H9 (cell line): ENCODE data around the gene NHLRC3. TPM values are rescaled to one million over a fixed set of nuclear protein-coding genes. Genes with fewer than 3 reads are reported as not detected.

Experiments used
- DNase-seq: peaks from one replicate; pipeline ENCODE4 v3.0.0-alpha.2; 2017
- H2AFZ ChIP-seq: one replicate; pipeline ENCODE4 v1.6.1; 2013; ENCODE audit warnings: mild to moderate bottlenecking, low read length, control low read depth, moderate library complexity
- H2AK5ac ChIP-seq: 2 replicates; pipeline ENCODE4 v1.6.1; 2013; ENCODE audit warnings: low read length, control low read depth, mixed read lengths; ENCODE audit not compliant: insufficient read length
- H2BK120ac ChIP-seq: one replicate; pipeline ENCODE4 v1.6.1; 2013; ENCODE audit warnings: low read depth, mild to moderate bottlenecking, low read length, control low read depth, inconsistent platforms; ENCODE audit not compliant: poor library complexity, severe bottlenecking
- H2BK12ac ChIP-seq: 2 replicates; pipeline ENCODE4 v1.6.1; 2013; ENCODE audit warnings: low read length, control low read depth, mixed read lengths, low read depth; ENCODE audit not compliant: insufficient read length
- H2BK15ac ChIP-seq: 2 replicates; pipeline ENCODE4 v1.6.1; 2013; ENCODE audit warnings: low read depth, low read length, control low read depth
- H2BK20ac ChIP-seq: one replicate; pipeline ENCODE4 v1.6.1; 2013; ENCODE audit warnings: low read depth, mild to moderate bottlenecking, low read length, control low read depth, inconsistent platforms; ENCODE audit not compliant: poor library complexity, severe bottlenecking
- H2BK5ac ChIP-seq: 2 replicates; pipeline ENCODE4 v1.6.1; 2013; ENCODE audit warnings: low read length, control low read depth, mixed read lengths; ENCODE audit not compliant: insufficient read length
- H3K14ac ChIP-seq: 2 replicates; pipeline ENCODE4 v1.6.1; 2013; ENCODE audit warnings: low read length, control low read depth; ENCODE audit not compliant: insufficient read depth
- H3K18ac ChIP-seq: 2 replicates; pipeline ENCODE4 v1.6.1; 2013; ENCODE audit warnings: low read depth, mild to moderate bottlenecking, mixed read lengths, low read length, control low read depth; ENCODE audit not compliant: insufficient read length
- H3K23ac ChIP-seq: 2 replicates; pipeline ENCODE4 v1.6.1; 2013; ENCODE audit warnings: low read length, control low read depth, mixed read lengths, low read depth; ENCODE audit not compliant: insufficient read length
- H3K23me2 ChIP-seq: 2 replicates; pipeline ENCODE4 v1.6.1; 2013; ENCODE audit warnings: low read depth, mild to moderate bottlenecking, mixed read lengths, low read length, control low read depth; ENCODE audit not compliant: insufficient read length, poor library complexity, severe bottlenecking
- H3K27ac ChIP-seq: 2 replicates; pipeline ENCODE4 v1.5.1; 2013; ENCODE audit warnings: low read length, control low read depth, mixed read lengths, low read depth; ENCODE audit not compliant: insufficient read length
- H3K27me3 ChIP-seq: 2 replicates; pipeline ENCODE4 v1.6.1; 2013; ENCODE audit warnings: low read length, control low read depth, inconsistent platforms; ENCODE audit not compliant: insufficient read depth
- H3K4ac ChIP-seq: 2 replicates; pipeline ENCODE4 v1.6.1; 2013; ENCODE audit warnings: low read depth, mild to moderate bottlenecking, control low read depth, inconsistent platforms, low read length, moderate library complexity
- H3K4me1 ChIP-seq: 2 replicates; pipeline ENCODE4 v1.6.1; 2013; ENCODE audit warnings: low read length, control low read depth, inconsistent platforms; ENCODE audit not compliant: insufficient read depth
- H3K4me2 ChIP-seq: 2 replicates; pipeline ENCODE4 v1.6.1; 2013; ENCODE audit warnings: low read length, control low read depth, mixed read lengths; ENCODE audit not compliant: insufficient read length, insufficient read depth
- H3K56ac ChIP-seq: 2 replicates; pipeline ENCODE4 v1.6.1; 2013; ENCODE audit warnings: low read depth, mild to moderate bottlenecking, mixed read lengths, low read length, control low read depth; ENCODE audit not compliant: insufficient read length
- H3K79me1 ChIP-seq: 2 replicates; pipeline ENCODE4 v1.6.1; 2013; ENCODE audit warnings: low read depth, mild to moderate bottlenecking, moderate library complexity, low read length, control low read depth, inconsistent platforms; ENCODE audit not compliant: insufficient read depth, poor library complexity, severe bottlenecking
- H3K79me2 ChIP-seq: 2 replicates; pipeline ENCODE4 v1.6.1; 2013; ENCODE audit warnings: low read length, control low read depth, inconsistent platforms; ENCODE audit not compliant: insufficient read depth
- H3K9ac ChIP-seq: 2 replicates; pipeline ENCODE4 v1.6.1; 2013; ENCODE audit warnings: low read length, control low read depth, mixed read lengths; ENCODE audit not compliant: insufficient read length; ENCODE audit errors: extremely low read depth
- H3K9me3 ChIP-seq: one replicate; pipeline ENCODE4 v1.6.1; 2013; ENCODE audit warnings: low read depth, low read length, inconsistent platforms; ENCODE audit not compliant: control insufficient read depth
- H3T11ph ChIP-seq: one replicate; pipeline ENCODE4 v1.6.1; 2013; ENCODE audit warnings: mild to moderate bottlenecking, low read length, control low read depth, inconsistent platforms
- H4K20me1 ChIP-seq: one replicate; pipeline ENCODE4 v1.6.1; 2013; ENCODE audit not compliant: control insufficient read depth, insufficient read length, insufficient read depth
- H4K5ac ChIP-seq: 2 replicates; pipeline ENCODE4 v1.6.1; 2013; ENCODE audit warnings: low read depth, mild to moderate bottlenecking, mixed read lengths, low read length, control low read depth; ENCODE audit not compliant: insufficient read length
- H4K8ac ChIP-seq: replicated peaks from 2 replicates; pipeline ENCODE4 v1.6.1; 2013; ENCODE audit warnings: low read length, control low read depth, mixed read lengths, low read depth; ENCODE audit not compliant: insufficient read length
- H4K91ac ChIP-seq: 2 replicates; pipeline ENCODE4 v1.6.1; 2013; ENCODE audit warnings: low read depth, mild to moderate bottlenecking, moderate library complexity, mixed read lengths, low read length, control low read depth; ENCODE audit not compliant: insufficient read length
- H3K27ac Mint-ChIP-seq, 3 experiments: 2 replicates in 2 of 3; 3 replicates in 1 of 3; pipeline ENCODE4 v1.8.0; 2020 to 2021; ENCODE audit warnings: mixed read lengths in 3 of 3, mild to moderate bottlenecking in 1 of 3, moderate library complexity in 1 of 3
- H3K27me3 Mint-ChIP-seq: 2 replicates; pipeline ENCODE4 v1.8.0; 2021; ENCODE audit warnings: low read depth, mild to moderate bottlenecking, moderate library complexity, mixed read lengths
- H3K36me3 Mint-ChIP-seq, 3 experiments: 2 replicates in 2 of 3; 3 replicates in 1 of 3; pipeline ENCODE4 v1.8.0; 2020 to 2021; ENCODE audit warnings: low read depth in 3 of 3, mixed read lengths in 3 of 3; ENCODE audit not compliant: insufficient read depth in 1 of 3
- H3K4me1 Mint-ChIP-seq, 2 experiments: 2 replicates each; pipeline ENCODE4 v1.8.0; 2020; ENCODE audit warnings: mixed read lengths in 2 of 2
- H3K4me3 Mint-ChIP-seq, 2 experiments: 2 replicates in 1 of 2; 3 replicates in 1 of 2; pipeline ENCODE4 v1.8.0; 2020 to 2021; ENCODE audit warnings: mild to moderate bottlenecking in 2 of 2, mixed read lengths in 2 of 2, moderate library complexity in 1 of 2
- H3K9me3 Mint-ChIP-seq, 2 experiments: 2 replicates in 1 of 2; 3 replicates in 1 of 2; pipeline ENCODE4 v1.8.0; 2020; ENCODE audit warnings: mild to moderate bottlenecking in 2 of 2, mixed read lengths in 2 of 2, moderate library complexity in 1 of 2
- WGBS: extraction: QIAGEN DNeasy Blood & Tissue Kit; methylation state at CpG from one replicate; pipeline ENCODE4 v1.1.7; 2013; ENCODE audit warnings: missing lambda C conversion rate, low lambda C conversion rate, mixed read lengths; ENCODE audit not compliant: insufficient read length; ENCODE audit errors: extremely low coverage; 5-methylcytosine and 5-hydroxymethylcytosine counted together
- total RNA-seq: library from RNA; stranded (reverse); gene quantifications from 2 replicates; pipeline ENCODE4 v1.2.1, GENCODE V29; 2021
- TF ChIP-seq, protein P1 (sequence below): fragments of 200-600 bp; sonication (generic); conservative IDR thresholded peaks from 3 replicates; pipeline ENCODE4 v1.8.0; 2021; ENCODE audit warnings: antibody characterized with exemption, mild to moderate bottlenecking

Gene NHLRC3
- total RNA-seq, 1 experiment from 2014 or later = 17.6 TPM

DNA sequence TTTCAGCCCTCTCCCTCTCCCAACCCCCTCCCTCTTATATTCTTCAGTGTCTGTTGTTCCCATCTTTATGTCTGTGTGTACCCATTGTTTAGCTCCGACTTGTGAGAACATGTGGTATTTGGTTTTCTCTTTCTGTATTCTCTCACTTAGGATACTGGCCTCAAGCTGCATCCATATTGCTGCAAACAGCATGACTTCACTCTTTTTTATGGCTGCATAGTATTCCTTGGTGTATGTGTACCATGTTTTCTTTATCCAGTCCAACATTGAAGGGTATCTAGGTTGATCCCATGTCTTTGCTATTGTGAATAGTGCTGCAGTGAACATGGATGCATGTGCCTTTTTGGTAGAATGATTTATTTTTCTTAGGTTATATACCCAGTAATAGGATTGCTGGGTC lies 17.8 kb downstream of the NHLRC3 start:
- Histone ChIP-seq H3K4me1 (no peaks in the 10 kb centered on the region), H3K23ac (no peak overlapping the region), H3T11ph (no peak overlapping the region), H3K4ac (no peak overlapping the region), H3K79me2 (no peaks in the 10 kb centered on the region), H2BK5ac (no peak overlapping the region), H3K9me3 (peaks cover 4% of the 10 kb centered on the region), H3K27ac (no peak overlapping the region), H3K56ac (no peak overlapping the region), H2BK20ac (no peak overlapping the region), H4K8ac (no peak overlapping the region), H2BK15ac (no peak overlapping the region), H3K18ac (no peak overlapping the region), H2AFZ (no peak overlapping the region), H3K14ac (no peak overlapping the region), H3K4me2 (no peak overlapping the region), H4K20me1 (no peaks in the 10 kb centered on the region), H3K79me1 (no peaks in the 10 kb centered on the region), H2AK5ac (no peak overlapping the region), H3K9ac (no peak overlapping the region), H2BK12ac (no peak overlapping the region), H4K5ac (no peak overlapping the region), H4K91ac (no peak overlapping the region), H2BK120ac (no peak overlapping the region), H3K23me2 (no peaks in the 10 kb centered on the region), H3K27me3 (no peaks in the 10 kb centered on the region)
- H3K27ac Mint-ChIP-seq = no peak overlapping the region
- H3K4me1 Mint-ChIP-seq = peaks cover 11 to 13% of the 10 kb centered on the region in 2 experiments
- no peak for DNase-seq
- peaks cover 0 to 3% of the 10 kb centered on the region in 2 experiments; a peak in 1 of 5 replicates for H3K9me3 Mint-ChIP-seq
- H3K27me3 Mint-ChIP-seq = no peaks in the 10 kb centered on the region
- no CpG with 5 or more reads among the region's 1 CpG for WGBS
- TF ChIP-seq, protein P1, sequence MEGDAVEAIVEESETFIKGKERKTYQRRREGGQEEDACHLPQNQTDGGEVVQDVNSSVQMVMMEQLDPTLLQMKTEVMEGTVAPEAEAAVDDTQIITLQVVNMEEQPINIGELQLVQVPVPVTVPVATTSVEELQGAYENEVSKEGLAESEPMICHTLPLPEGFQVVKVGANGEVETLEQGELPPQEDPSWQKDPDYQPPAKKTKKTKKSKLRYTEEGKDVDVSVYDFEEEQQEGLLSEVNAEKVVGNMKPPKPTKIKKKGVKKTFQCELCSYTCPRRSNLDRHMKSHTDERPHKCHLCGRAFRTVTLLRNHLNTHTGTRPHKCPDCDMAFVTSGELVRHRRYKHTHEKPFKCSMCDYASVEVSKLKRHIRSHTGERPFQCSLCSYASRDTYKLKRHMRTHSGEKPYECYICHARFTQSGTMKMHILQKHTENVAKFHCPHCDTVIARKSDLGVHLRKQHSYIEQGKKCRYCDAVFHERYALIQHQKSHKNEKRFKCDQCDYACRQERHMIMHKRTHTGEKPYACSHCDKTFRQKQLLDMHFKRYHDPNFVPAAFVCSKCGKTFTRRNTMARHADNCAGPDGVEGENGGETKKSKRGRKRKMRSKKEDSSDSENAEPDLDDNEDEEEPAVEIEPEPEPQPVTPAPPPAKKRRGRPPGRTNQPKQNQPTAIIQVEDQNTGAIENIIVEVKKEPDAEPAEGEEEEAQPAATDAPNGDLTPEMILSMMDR = no peak
- H3K4me3 Mint-ChIP-seq = no peak overlapping the region
- peaks cover 0 to 5% (median 2%) of the 10 kb centered on the region in 3 experiments; a peak in 2 of 7 replicates for H3K36me3 Mint-ChIP-seq
